DOHH2 (cell line): Measurements from ENCODE around the gene LIX1L.
"Not testable (repeated sequence)": the region's sequence is repeated elsewhere in the genome, so short reads cannot be mapped to it uniquely, and the experiment has no call there.

Source experiments
- CTCF ChIP-seq: fragments of 200-600 bp; sonication (generic); IDR thresholded peaks from one replicate; pipeline ENCODE4 v1.5.1; 2014; ENCODE audit warnings: antibody characterized with exemption, mild to moderate bottlenecking, low read depth, low read length; ENCODE audit not compliant: poor library complexity, severe bottlenecking
- EZH2phosphoT487 ChIP-seq: fragments of 200-600 bp; sonication (generic); IDR thresholded peaks from 2 replicates; pipeline ENCODE4 v1.6.1; 2017; ENCODE audit warnings: borderline replicate concordance, mild to moderate bottlenecking, antibody characterized with exemption, low read length, moderate library complexity, mixed read lengths

- TF ChIP-seq CTCF, EZH2phosphoT487: not testable (repeated sequence)
These were observed 37.5 kb downstream of the LIX1L start for GRCh38 chr1:145920297-145920696.
